ENCODE measurements around the gene HSPA8. TPM values are rescaled to one million over a fixed set of nuclear protein-coding genes. Genes with fewer than 3 reads are reported as not detected.
A peak's percentile ranks its signal among the peaks of the same experiment; 100 is the strongest.
"Not testable (repeated sequence)": the region's sequence is repeated elsewhere in the genome, so short reads cannot be mapped to it uniquely, and the experiment has no call there.

Gene HSPA8
- total and polyA plus RNA-seq, 2 of the 13 experiments (the other 11 are each of a cell fraction or from before 2014, with no cell fraction given), result 936 to 2,151 TPM

DNA sequence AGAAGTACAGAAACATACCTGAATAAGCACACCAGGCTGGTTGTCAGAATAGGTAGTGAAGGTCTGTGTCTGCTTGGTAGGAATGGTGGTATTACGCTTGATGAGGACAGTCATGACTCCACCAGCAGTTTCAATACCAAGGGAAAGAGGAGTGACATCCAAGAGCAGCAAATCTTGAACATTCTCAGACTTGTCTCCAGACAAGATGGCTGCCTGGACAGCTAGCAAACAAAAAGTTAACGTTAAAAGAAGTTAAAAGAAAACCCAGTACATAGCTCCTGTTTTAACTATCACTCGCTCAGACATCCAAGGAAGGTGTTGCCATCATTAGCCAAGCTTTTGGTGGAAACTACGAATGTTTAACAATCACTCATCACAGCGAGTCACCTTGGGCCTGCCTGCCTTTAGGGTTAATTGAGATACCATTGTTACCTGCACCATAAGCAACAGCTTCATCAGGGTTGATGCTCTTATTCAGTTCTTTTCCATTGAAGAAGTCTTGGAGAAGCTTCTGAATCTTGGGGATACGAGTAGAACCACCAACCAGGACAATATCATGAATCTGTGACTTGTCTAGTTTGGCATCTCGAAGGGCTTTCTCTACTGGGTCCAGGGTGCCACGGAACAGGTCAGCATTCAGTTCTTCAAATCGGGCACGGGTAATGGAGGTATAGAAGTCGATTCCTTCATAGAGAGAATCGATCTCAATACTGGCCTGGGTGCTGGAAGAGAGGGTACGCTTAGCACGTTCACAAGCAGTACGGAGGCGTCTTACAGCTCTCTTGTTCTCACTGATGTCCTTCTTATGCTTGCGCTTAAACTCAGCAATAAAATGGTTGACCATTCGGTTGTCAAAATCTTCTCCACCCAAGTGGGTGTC is 2.7 kb downstream of the HSPA8 start:
- H3K27me3 ChIP-seq (ENCODE audit: control insufficient read depth in 1 of 2, insufficient read depth in 2 of 2, low read length in 2 of 2); H3K9me3 ChIP-seq (ENCODE audit: low read length); intact Hi-C loops (cut with micrococcal nuclease; ENCODE audit: unreplicated experiment); BruUV-seq (replicated peaks); POLR2A ChIA-PET; H2AFZ ChIP-seq (ENCODE audit: low read length); CTCF ChIA-PET (ENCODE audit: low intra/inter-chr PET ratio, low total read pairs); in situ Hi-C loops (cut with HindIII; ENCODE audit: extremely low pct_ligation_motif_present, low pct_unique_long_range_greater_than_20kb); DNase-seq (ENCODE audit: low spot score); FAIRE-seq; H3K9ac ChIP-seq (ENCODE audit: insufficient read depth, low read depth, low read length); ATAC-seq: not testable (repeated sequence)
- Histone ChIP-seq H4K20me1 (ENCODE audit: insufficient read depth, low read length) (peaks cover 67% of the 10 kb centered on the region), H3K4me2 (ENCODE audit: low read depth, low read length) (peak overlapping the region; percentile 81), H3K4me3 (replicated peaks in 1 of 3; ENCODE audit: insufficient read depth in 1 of 3, low read depth in 2 of 3, low read length in 3 of 3) (peak overlapping the region; percentile 31 to 92 (median 90); a peak in 4 of 6 replicates), H3K4me1 (ENCODE audit: insufficient read depth, low read length) (peaks cover 45% of the 10 kb centered on the region), H3K27ac (ENCODE audit: extremely low read length, insufficient read depth, low read length) (peak overlapping the region; percentile 0), H3K36me3 (replicated peaks in 1 of 2; ENCODE audit: control insufficient read depth in 1 of 2, insufficient read depth in 2 of 2, low read length in 2 of 2) (peaks cover 18 to 51% of the 10 kb centered on the region in 2 experiments), H3K79me2 (ENCODE audit: insufficient read depth, low read length) (peaks cover 52% of the 10 kb centered on the region)
- TF ChIP-seq RBFOX2 (IDR thresholded peaks at IDR 0.05; ENCODE audit: low read depth, low read length) (peak; percentile 46; the same call in 1 of the 2 replicates), TBX2 (CRISPR knock-in tag; IDR thresholded peaks at IDR 0.05; ENCODE audit: borderline replicate concordance) (0 out of 2 replicates have a peak, but pooled peaks have one; percentile 8), POLR2A (IDR thresholded peaks at IDR 0.05; ENCODE audit: insufficient read depth in 1 of 2, low read depth in 2 of 2, low read length in 2 of 2) (peak in 1 of 2 experiments; percentile 39; a peak in 2 of 4 replicates)
- 45% methylated on average over 18 of the region's 18 CpGs for WGBS (ENCODE audit: low lambda C conversion rate)

DNA sequence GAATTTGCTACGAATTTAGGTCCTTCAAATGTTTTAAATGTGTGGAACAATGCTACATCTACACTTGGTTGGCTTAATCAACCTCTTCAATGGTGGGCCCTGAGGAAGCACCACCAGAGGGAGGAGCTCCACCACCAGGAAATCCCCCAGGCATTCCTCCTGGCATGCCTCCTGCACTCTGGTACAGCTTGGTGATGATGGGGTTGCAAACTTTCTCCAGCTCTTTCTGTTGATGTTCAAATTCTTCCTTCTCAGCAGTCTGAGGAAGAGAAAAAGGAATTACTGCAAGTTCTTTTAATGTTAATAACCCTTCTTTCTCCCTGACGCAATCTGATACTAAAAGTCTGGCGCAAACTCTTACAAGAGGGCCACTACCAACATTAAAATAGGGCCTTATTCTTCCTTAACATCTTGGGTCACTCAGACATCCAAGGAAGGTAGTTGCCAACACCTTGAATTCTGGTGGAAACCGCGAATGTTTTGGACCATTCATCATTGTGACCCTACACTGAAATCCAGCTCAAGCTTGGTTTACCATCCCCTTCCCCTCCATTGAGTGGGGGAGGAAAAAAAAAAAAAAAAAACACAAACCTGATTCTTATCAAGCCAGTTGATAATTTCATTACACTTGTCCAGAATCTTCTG is 4.2 kb downstream of the HSPA8 start:
- H3K4me3 ChIP-seq (replicated peaks in 1 of 3; ENCODE audit: insufficient read depth in 1 of 3, low read depth in 2 of 3, low read length in 3 of 3), result no peak overlapping the region
- peaks cover 69% of the 10 kb centered on the region for H4K20me1 ChIP-seq (ENCODE audit: insufficient read depth, low read length)
- POLR2A ChIA-PET, result no interaction called here
- DNase-seq (ENCODE audit: low spot score), result no peak
- peaks cover 18 to 51% of the 10 kb centered on the region in 2 experiments for H3K36me3 ChIP-seq (replicated peaks in 1 of 2; ENCODE audit: control insufficient read depth in 1 of 2, insufficient read depth in 2 of 2, low read length in 2 of 2)
- no peak for ATAC-seq
- peaks cover 37% of the 10 kb centered on the region for H3K4me1 ChIP-seq (ENCODE audit: insufficient read depth, low read length)
- no TSS peak for BruUV-seq (replicated peaks)
- no peaks in the 10 kb centered on the region; a peak in 1 of 5 replicates for H3K27me3 ChIP-seq (ENCODE audit: control insufficient read depth in 1 of 2, insufficient read depth in 2 of 2, low read length in 2 of 2)
- CTCF ChIA-PET (ENCODE audit: low intra/inter-chr PET ratio, low total read pairs), result no interaction called here
- no peak overlapping the region for H3K9ac ChIP-seq (ENCODE audit: insufficient read depth, low read depth, low read length)
- in situ Hi-C loops (cut with HindIII; ENCODE audit: extremely low pct_ligation_motif_present, low pct_unique_long_range_greater_than_20kb), result no loop called here
- TF ChIP-seq RBFOX2 (IDR thresholded peaks at IDR 0.05; ENCODE audit: low read depth, low read length) (0 out of 2 replicates have a peak, but pooled peaks have one; percentile 1), HNRNPK (IDR thresholded peaks at IDR 0.05; ENCODE audit: low read depth, low read length, poor library complexity, severe bottlenecking) (no peak)
- H2AFZ ChIP-seq (ENCODE audit: low read length), result no peak overlapping the region
- WGBS (ENCODE audit: low lambda C conversion rate), result 91% methylated on average over 5 of the region's 5 CpGs
- intact Hi-C loops (cut with micrococcal nuclease; ENCODE audit: unreplicated experiment), result no loop called here
- FAIRE-seq, result no peak
- H3K79me2 ChIP-seq (ENCODE audit: insufficient read depth, low read length), result peaks cover 37% of the 10 kb centered on the region
- no peaks in the 10 kb centered on the region for H3K9me3 ChIP-seq (ENCODE audit: low read length)
- no peak overlapping the region for H3K4me2 ChIP-seq (ENCODE audit: low read depth, low read length)
- no peak overlapping the region for H3K27ac ChIP-seq (ENCODE audit: extremely low read length, insufficient read depth, low read length)
